Measurements from ENCODE around the gene RAPGEF2. TPM values are rescaled to one million over a fixed set of nuclear protein-coding genes. Genes with fewer than 3 reads are reported as not detected.
"Not testable (repeated sequence)": the region's sequence is repeated elsewhere in the genome, so short reads cannot be mapped to it uniquely, and the experiment has no call there.

The RAPGEF2 gene
- total RNA-seq, 8 experiments from 2014 or later = 44.0 to 164 (median 67.9) TPM

GRCh38 chr4:159077702-159078495, 25.0 kb upstream of the RAPGEF2 start:
- H3K4me1 ChIP-seq (replicated peaks in 1 of 2) = no peaks in the 10 kb centered on the region
- H3K4me3 ChIP-seq = no peak overlapping the region
- ATAC-seq (replicated peaks in 6 of 8) = peak in 1 of 8 experiments; percentile 62
- in situ Hi-C loops (cut with MboI; ENCODE audit: low pct_unique_long_range_greater_than_20kb in 2 of 9, low sequenced_read_pairs in 9 of 9, unreplicated experiment in 9 of 9) = no loop called here
- no peak overlapping the region for H3K27ac ChIP-seq
- 79 to 97% (median 92%) methylated on average over 3 to 6 of the region's 6 CpGs for WGBS, 10 experiments

GRCh38 chr4:159079074-159079473, 23.8 kb upstream of the RAPGEF2 start:
- in situ Hi-C loops (cut with MboI; ENCODE audit: low pct_unique_long_range_greater_than_20kb in 2 of 9, low sequenced_read_pairs in 9 of 9, unreplicated experiment in 9 of 9) = no loop called here
- no peak overlapping the region for H3K4me3 ChIP-seq
- 40 to 100% (median 86%) methylated on average over 1 to 2 of the region's 2 CpGs; no CpG with 5 or more reads in 4 of the 10 experiments for WGBS, 10 experiments
- no peaks in the 10 kb centered on the region for H3K4me1 ChIP-seq (replicated peaks in 1 of 2)
- H3K27ac ChIP-seq = no peak overlapping the region
- peak in 1 of 8 experiments; percentile 46 for ATAC-seq (replicated peaks in 6 of 8)

- no peak overlapping the region for H3K27ac ChIP-seq
- H3K4me1 ChIP-seq (replicated peaks in 1 of 2) = no peaks in the 10 kb centered on the region
- no peak overlapping the region for H3K4me3 ChIP-seq
- in situ Hi-C loops (cut with MboI; ENCODE audit: low pct_unique_long_range_greater_than_20kb in 2 of 9, low sequenced_read_pairs in 9 of 9, unreplicated experiment in 9 of 9) = no loop called here
- ATAC-seq (replicated peaks in 6 of 8) = no peak
- WGBS, 10 experiments = 60 to 100% (median 92%) methylated on average over 1 to 2 of the region's 2 CpGs; no CpG with 5 or more reads in 5 of the 10 experiments
Measured at GRCh38 chr4:159086606-159087005, 16.3 kb upstream of the RAPGEF2 start.

GRCh38 chr4:159090255-159090654, 12.6 kb upstream of the RAPGEF2 start:
- no peaks in the 10 kb centered on the region for H3K4me1 ChIP-seq (replicated peaks in 1 of 2)
- 11 to 100% (median 86%) methylated on average over 1 to 4 of the region's 4 CpGs; no CpG with 5 or more reads in 1 of the 10 experiments for WGBS, 10 experiments
- no peak for ATAC-seq (replicated peaks in 6 of 8)
- in situ Hi-C loops (cut with MboI; ENCODE audit: low pct_unique_long_range_greater_than_20kb in 2 of 9, low sequenced_read_pairs in 9 of 9, unreplicated experiment in 9 of 9) = no loop called here
- H3K27ac ChIP-seq = no peak overlapping the region
- H3K4me3 ChIP-seq = no peak overlapping the region

- 20 to 100% (median 73%) methylated on average over 1 to 2 of the region's 11 CpGs; no CpG with 5 or more reads in 5 of the 10 experiments for WGBS, 10 experiments
- H3K4me3 ChIP-seq; H3K27ac ChIP-seq; in situ Hi-C loops (cut with MboI; ENCODE audit: low pct_unique_long_range_greater_than_20kb in 2 of 9, low sequenced_read_pairs in 9 of 9, unreplicated experiment in 9 of 9); ATAC-seq (replicated peaks in 6 of 8): not testable (repeated sequence)
- H3K4me1 ChIP-seq (replicated peaks in 1 of 2) = peaks cover 2 to 12% of the 10 kb centered on the region in 2 donors
Measured at GRCh38 chr4:159094156-159094555, 8.7 kb upstream of the RAPGEF2 start.

DNA sequence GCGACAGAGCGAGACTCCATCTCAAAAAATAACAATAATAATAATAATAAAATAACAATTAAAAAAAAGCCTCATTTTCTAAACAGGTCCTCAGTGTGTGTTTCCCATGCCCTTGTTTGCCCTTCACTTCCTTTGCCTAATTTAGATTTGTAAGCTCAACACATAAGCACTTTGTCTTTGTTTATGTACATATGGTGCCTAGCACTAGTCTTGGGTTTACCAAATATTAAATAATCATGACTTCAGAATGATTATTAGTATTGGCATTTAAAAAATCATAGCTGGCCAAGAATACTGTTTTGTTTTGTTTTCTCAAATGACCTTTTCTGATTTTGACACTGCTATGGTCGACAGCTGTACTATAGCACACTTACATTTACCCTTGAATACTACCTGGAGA, 6.4 kb upstream of the RAPGEF2 start:
- no peak for ATAC-seq (replicated peaks in 6 of 8)
- Histone ChIP-seq H3K27ac (no peak overlapping the region), H3K4me3 (no peak overlapping the region), H3K4me1 (replicated peaks in 1 of 2) (peaks cover 2 to 12% of the 10 kb centered on the region in 2 donors)
- in situ Hi-C loops (cut with MboI; ENCODE audit: low pct_unique_long_range_greater_than_20kb in 2 of 9, low sequenced_read_pairs in 9 of 9, unreplicated experiment in 9 of 9) = no loop called here
- 0 to 100% (median 76%) methylated on average over 1 to 3 of the region's 3 CpGs; no CpG with 5 or more reads in 2 of the 10 experiments for WGBS, 10 experiments

- in situ Hi-C loops (cut with MboI; ENCODE audit: low pct_unique_long_range_greater_than_20kb in 2 of 9, low sequenced_read_pairs in 9 of 9, unreplicated experiment in 9 of 9) = no loop called here
- peaks cover 3 to 12% of the 10 kb centered on the region in 2 donors for H3K4me1 ChIP-seq (replicated peaks in 1 of 2)
- 36 to 83% (median 55%) methylated on average over 1 of the region's 1 CpG; no CpG with 5 or more reads in 2 of the 10 experiments for WGBS, 10 experiments
- H3K27ac ChIP-seq = no peak overlapping the region
- no peak overlapping the region for H3K4me3 ChIP-seq
- ATAC-seq (replicated peaks in 6 of 8) = no peak
Measured at GRCh38 chr4:159097144-159097543, 5.7 kb upstream of the RAPGEF2 start.

DNA sequence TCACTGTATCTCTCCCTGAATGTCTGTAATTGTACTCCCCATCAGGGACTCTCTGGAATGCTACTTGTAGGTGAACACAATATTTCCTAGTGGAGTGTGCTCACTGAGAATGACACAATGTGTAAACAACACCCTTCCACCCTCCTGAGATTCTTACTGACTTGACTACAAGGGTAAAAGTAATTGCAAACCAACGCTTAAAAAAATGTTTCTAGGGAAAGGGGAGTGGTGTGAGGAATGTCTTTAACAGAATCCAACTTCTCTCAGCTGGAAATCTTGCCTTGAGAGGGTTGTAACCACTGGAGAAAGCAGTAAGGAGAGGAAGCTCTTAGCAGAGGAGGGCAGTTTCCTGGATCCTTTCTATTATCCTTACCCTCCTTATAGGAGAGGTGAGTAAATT, 5.1 kb upstream of the RAPGEF2 start:
- Histone ChIP-seq H3K4me3 (no peak overlapping the region), H3K4me1 (replicated peaks in 1 of 2) (peaks cover 4 to 12% of the 10 kb centered on the region in 2 donors), H3K27ac (no peak overlapping the region)
- in situ Hi-C loops (cut with MboI; ENCODE audit: low pct_unique_long_range_greater_than_20kb in 2 of 9, low sequenced_read_pairs in 9 of 9, unreplicated experiment in 9 of 9) = no loop called here
- peak in 1 of 8 experiments; percentile 48 for ATAC-seq (replicated peaks in 6 of 8)
- 0 to 20% (median 0%) methylated on average over 1 of the region's 1 CpG; no CpG with 5 or more reads in 5 of the 10 experiments for WGBS, 10 experiments

DNA sequence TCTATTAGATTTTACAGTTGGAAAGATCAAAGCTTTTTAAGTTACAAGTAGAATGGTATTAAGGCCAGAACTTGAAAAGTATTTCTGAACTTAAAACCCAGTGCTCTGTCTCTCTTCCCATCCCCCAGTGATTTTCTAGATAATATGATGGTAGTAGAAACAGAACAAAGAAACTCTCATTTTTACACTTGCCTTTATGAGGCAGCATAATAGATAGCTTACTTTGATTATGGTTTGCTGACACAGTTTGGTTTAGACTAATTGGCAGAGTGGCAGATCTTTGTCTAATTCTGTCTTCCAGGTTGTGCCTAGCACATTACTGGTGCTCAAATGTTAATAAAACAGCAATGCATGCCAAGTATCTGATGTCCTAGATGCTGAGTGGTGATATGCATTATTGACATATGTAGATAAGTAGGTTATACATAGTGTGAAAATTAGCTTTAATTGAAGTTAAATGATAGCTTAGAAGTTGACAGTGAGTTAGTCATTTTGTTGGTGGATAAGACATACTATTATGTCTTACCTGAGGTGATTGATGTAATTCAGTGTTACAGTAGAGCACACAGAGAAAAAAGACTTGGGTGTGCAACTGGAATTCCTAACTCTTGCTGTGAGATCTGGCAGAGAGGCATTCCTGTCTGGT, 4.3 kb upstream of the RAPGEF2 start:
- Histone ChIP-seq H3K27ac (no peak overlapping the region), H3K4me3 (no peak overlapping the region), H3K4me1 (replicated peaks in 1 of 2) (peaks cover 4 to 12% of the 10 kb centered on the region in 2 donors)
- no peak for ATAC-seq (replicated peaks in 6 of 8)
- in situ Hi-C loops (cut with MboI; ENCODE audit: low pct_unique_long_range_greater_than_20kb in 2 of 9, low sequenced_read_pairs in 9 of 9, unreplicated experiment in 9 of 9) = no loop called here

DNA sequence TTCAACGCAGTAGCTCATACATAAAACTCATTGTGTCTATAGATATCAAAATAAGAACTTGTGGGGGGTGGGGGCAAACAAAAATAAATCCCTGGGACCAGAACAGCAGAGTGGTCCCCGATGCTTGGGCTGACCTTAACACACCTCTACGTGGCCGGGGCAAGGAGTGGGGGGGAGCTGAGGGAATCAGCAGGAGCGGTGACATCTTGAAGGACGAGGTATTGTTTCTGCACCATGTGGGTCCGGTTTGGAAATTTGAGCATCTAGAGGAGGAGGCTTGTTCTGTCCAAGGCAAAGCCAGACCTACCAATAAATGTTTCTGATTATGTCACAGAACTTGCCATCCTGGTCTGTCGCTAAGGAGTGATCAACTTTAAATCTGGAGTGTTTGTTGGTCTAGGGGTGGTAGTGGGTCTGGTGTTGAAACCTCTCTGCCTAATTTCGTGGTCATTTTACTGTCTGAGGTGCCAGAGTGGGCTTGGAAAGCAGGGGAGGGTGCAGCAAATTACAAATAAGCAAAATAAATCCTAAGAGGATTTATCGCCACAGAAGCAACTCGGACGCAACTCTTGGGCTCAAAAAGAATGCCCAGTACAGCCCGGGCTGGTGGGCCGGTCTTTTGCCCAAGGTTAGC, 774 bp upstream of the RAPGEF2 start:
- Histone ChIP-seq H3K27ac (no peak overlapping the region), H3K4me1 (replicated peaks in 1 of 2) (peaks cover 13 to 19% of the 10 kb centered on the region in 2 donors), H3K4me3 (peak overlapping the region; percentile 82 to 99 (median 97))
- in situ Hi-C loops (cut with MboI; ENCODE audit: low pct_unique_long_range_greater_than_20kb in 2 of 9, low sequenced_read_pairs in 9 of 9, unreplicated experiment in 9 of 9) = no loop called here
- ATAC-seq (replicated peaks in 6 of 8) = peak in 2 of 8 experiments; percentile 1 to 2
- WGBS, 10 experiments = 0 to 60% (median 31%) methylated on average over 1 to 9 of the region's 14 CpGs; no CpG with 5 or more reads in 2 of the 10 experiments

- Histone ChIP-seq H3K4me1 (replicated peaks in 1 of 2) (peaks cover 11 to 14% of the 10 kb centered on the region in 2 donors), H3K27ac (peak overlapping the region; percentile 73 to 74), H3K4me3 (peak overlapping the region; percentile 82 to 99 (median 97))
- ATAC-seq (replicated peaks in 6 of 8) = peak; percentile 18 to 55 (median 36)
- 0% methylated on average over 4 of the region's 72 CpGs; no CpG with 5 or more reads in 9 of the 10 experiments for WGBS, 10 experiments
- in situ Hi-C loops (cut with MboI; ENCODE audit: low pct_unique_long_range_greater_than_20kb in 2 of 9, low sequenced_read_pairs in 9 of 9, unreplicated experiment in 9 of 9) = no loop called here
Measured at GRCh38 chr4:159103384-159103990, 608 bp downstream of the RAPGEF2 start.

DNA sequence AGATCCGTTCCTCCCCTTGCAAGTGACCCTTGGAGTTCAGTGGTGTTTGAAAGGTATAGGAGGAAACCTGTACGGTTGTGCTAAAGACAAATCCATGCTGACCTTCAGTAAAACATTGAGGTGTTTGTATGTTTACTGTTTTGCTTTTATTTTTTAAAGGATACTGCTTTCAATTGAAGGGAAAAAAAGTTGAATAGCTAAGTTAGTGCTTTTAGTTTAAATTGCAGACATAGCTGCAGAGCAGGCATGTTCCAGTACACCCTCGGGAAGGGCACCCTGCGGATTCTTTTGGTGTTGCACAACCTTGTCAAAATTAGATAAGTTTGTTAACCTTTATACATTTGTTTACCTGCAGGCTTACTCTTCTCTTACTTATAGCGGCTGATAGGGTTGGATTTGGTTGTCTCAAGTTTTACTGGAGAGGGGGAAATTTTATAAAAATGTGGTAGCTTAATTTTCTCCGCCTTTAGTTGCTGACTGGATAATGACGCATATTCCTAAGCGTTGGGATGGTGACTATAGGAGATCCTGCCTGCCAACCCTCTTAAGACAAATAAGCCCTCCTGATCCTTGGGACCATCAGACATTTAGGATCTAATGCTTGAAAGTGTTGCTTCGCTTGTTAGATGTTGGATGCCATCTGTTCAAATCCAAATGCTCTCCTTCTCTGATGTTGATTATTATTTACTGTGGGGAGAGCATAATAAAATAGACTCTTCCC, 2.0 kb downstream of the RAPGEF2 start:
- 0 to 18% (median 6%) methylated on average over 2 to 9 of the region's 9 CpGs for WGBS, 10 experiments
- peak overlapping the region; percentile 82 to 99 (median 97) for H3K4me3 ChIP-seq
- H3K4me1 ChIP-seq (replicated peaks in 1 of 2) = peaks cover 15 to 20% of the 10 kb centered on the region in 2 donors
- ATAC-seq (replicated peaks in 6 of 8) = peak in 3 of 8 experiments; percentile 1 to 6 (median 1)
- in situ Hi-C loops (cut with MboI; ENCODE audit: low pct_unique_long_range_greater_than_20kb in 2 of 9, low sequenced_read_pairs in 9 of 9, unreplicated experiment in 9 of 9) = no loop called here
- H3K27ac ChIP-seq = peak overlapping the region in 1 of 2 donors; percentile 73

Data from motor neuron (in vitro differentiated cells).